Measurements from ENCODE around the gene WDR13.
"Not testable (repeated sequence)": the region's sequence is repeated elsewhere in the genome, so short reads cannot be mapped to it uniquely, and the experiment has no call there.

WDR13 gene

DNA sequence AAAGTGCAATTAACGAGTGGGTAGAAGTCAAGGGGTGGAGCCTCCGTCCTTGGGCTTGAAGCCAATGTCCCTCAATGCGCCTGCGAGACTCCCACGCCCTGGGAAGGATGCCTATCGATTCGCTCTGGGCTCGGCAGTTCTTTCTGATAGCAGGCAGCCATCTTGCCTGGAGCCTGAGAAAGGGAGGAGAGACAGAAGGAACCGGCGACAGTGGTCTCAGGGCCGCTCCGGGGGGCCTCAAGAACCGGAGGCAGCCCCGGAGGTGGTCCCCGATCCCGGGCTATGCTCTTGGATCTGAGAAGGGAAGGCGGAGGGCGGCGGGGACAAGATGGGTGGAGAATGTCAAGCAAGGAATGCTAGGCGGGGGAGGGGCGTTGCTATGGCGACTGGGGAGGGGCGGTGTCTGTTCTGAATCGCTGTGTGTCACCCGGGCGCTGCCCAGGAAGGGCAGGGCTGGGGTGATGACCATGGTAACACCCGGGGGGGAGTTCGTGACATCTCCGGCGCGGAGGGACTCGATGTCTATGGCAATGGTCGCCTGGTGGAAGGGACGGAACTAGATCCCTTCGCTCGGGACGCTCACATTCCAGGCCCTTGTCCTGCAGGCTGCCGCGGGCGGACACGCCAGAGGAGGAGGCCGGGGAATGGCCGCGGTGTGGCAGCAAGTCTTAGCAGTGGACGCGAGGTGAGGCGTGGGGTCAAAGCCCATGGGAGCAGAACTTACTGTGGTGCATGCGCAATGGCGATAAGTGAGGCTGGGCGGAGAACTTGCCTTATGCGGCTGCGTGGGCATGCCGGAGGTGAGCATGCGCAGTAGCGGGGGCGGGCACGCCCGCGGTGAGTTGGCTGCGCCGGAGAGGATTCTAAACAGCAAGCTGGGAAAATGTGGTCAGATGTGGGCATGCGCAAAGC lies at the start of gene WDR13:
WDR13 (plus strand) TSS at position 140 of the 912 bp plus-strand sequence; CDS start at position 645, 505 bp downstream.
- peak within 1 kb of the TSS; percentile 62 for H3K4me3 ChIP-seq (replicated peaks; ENCODE audit: low read depth, low read length)
- TF ChIP-seq, protein P1, sequence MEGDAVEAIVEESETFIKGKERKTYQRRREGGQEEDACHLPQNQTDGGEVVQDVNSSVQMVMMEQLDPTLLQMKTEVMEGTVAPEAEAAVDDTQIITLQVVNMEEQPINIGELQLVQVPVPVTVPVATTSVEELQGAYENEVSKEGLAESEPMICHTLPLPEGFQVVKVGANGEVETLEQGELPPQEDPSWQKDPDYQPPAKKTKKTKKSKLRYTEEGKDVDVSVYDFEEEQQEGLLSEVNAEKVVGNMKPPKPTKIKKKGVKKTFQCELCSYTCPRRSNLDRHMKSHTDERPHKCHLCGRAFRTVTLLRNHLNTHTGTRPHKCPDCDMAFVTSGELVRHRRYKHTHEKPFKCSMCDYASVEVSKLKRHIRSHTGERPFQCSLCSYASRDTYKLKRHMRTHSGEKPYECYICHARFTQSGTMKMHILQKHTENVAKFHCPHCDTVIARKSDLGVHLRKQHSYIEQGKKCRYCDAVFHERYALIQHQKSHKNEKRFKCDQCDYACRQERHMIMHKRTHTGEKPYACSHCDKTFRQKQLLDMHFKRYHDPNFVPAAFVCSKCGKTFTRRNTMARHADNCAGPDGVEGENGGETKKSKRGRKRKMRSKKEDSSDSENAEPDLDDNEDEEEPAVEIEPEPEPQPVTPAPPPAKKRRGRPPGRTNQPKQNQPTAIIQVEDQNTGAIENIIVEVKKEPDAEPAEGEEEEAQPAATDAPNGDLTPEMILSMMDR (IDR thresholded peaks at IDR 0.05; ENCODE audit: low read depth, low read length, missing control alignments), result no peak
- DNase-seq (ENCODE audit: extremely low read depth, low read depth), result peak; percentile 71

DNA sequence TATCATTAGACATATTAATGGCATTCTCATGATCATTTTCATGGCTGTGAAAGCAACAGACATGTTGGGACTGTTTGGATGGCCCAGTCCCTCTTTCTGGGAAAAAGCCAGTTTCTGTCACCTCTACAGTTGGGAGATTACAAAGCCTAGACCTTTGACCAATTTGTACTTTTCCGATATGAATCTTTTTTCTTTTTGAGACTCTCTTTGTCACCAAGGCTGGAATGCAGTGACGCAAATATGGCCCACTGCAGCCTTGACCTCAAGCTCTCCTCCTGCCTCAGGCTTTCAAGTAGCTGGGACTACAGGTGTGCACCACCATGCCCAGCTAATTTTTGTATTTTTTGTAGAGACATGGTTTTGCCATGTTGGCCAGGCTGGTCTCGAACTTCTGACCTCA lies 48.4 kb upstream of the WDR13 start:
- DNase-seq (ENCODE audit: extremely low read depth, low read depth), result no peak
- no peak overlapping the region for H3K4me3 ChIP-seq (replicated peaks; ENCODE audit: low read depth, low read length)
- TF ChIP-seq, protein P1 (IDR thresholded peaks at IDR 0.05; ENCODE audit: low read depth, low read length, missing control alignments), result no peak

DNA sequence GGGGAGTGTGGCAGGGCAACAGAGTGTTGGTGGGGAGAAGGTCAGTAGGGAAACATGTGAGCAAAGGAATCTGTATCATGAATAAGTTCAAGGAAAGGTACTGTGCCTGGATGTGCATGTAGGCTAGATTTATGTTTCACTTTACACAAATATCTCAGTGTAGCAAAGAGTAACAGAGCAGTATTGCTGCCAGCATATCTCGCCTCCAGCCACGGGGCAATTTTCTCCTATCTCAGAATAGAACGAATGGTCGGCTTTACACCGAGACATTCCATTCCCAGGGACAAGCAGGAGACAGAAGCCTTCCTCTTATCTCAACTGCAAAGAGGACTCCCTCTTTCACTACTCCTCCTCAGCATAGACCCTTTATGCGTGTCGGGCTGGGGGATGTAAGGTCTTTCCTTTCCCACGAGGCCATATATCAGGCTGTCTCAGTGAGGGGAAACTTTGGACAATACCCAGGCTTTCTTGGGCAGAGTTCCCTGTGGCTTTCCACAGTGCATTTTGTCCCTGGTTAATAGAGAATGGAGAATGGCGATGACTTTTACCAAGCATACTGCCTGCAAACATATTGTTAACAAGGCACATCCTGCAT lies 41.5 kb upstream of the WDR13 start:
- not testable (repeated sequence) for H3K4me3 ChIP-seq (replicated peaks; ENCODE audit: low read depth, low read length); DNase-seq (ENCODE audit: extremely low read depth, low read depth)

DNA sequence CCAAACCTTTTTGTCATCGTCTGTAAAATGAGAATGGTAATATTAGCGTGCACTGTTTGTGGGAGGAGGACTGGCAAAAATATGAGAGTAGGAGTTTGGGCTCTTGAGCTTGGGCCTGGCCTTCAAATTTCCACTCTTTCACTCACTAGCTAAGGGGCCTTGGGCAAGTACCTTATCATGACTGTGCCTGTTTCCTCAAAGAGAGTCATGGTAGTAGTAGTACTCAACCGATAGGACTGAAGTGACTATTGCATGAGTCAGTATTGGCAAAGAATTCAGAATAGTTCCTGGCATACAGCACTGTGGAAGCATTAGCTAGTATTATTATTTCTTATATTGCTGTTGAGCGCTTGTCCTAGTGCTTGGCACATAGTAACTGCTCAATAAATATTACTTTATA lies 39.0 kb upstream of the WDR13 start:
- DNase-seq (ENCODE audit: extremely low read depth, low read depth), result no peak
- TF ChIP-seq, protein P1 (IDR thresholded peaks at IDR 0.05; ENCODE audit: low read depth, low read length, missing control alignments), result no peak
- H3K4me3 ChIP-seq (replicated peaks; ENCODE audit: low read depth, low read length), result no peak overlapping the region

DNA sequence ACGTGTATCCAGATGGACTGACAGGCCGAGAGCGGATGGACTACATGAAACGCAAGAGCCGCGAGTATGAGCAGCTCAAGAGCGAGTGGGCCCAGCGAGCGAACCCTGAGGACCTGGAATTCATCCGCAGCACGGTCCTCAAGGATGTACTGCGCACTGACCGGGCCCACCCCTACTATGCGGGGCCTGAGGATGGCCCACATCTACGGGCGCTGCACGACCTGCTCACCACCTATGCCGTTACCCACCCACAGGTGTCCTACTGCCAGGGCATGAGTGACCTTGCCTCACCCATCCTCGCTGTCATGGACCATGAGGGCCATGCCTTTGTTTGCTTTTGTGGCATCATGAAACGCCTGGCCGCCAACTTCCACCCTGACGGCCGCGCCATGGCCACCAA lies 37.7 kb upstream of the WDR13 start:
- TF ChIP-seq, protein P1 (IDR thresholded peaks at IDR 0.05; ENCODE audit: low read depth, low read length, missing control alignments), result no peak
- no peak for DNase-seq (ENCODE audit: extremely low read depth, low read depth)
- H3K4me3 ChIP-seq (replicated peaks; ENCODE audit: low read depth, low read length), result no peak overlapping the region

DNA sequence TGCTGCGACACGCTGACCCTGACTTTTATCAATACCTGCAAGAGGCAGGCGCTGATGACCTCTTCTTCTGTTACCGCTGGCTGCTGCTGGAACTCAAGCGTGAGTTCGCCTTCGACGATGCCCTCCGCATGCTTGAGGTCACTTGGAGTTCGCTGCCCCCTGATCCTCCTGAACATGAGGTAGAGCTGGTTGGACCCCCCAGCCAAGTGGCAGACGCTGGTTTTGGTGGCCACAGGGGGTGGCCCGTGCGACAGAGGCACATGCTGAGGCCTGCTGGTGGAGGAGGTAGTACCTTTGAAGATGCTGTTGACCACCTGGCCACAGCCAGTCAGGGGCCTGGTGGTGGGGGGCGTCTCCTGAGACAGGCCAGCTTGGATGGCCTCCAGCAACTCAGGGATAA lies 37.2 kb upstream of the WDR13 start:
- H3K4me3 ChIP-seq (replicated peaks; ENCODE audit: low read depth, low read length), result no peak overlapping the region
- DNase-seq (ENCODE audit: extremely low read depth, low read depth), result no peak
- TF ChIP-seq, protein P1 (IDR thresholded peaks at IDR 0.05; ENCODE audit: low read depth, low read length, missing control alignments), result no peak

DNA sequence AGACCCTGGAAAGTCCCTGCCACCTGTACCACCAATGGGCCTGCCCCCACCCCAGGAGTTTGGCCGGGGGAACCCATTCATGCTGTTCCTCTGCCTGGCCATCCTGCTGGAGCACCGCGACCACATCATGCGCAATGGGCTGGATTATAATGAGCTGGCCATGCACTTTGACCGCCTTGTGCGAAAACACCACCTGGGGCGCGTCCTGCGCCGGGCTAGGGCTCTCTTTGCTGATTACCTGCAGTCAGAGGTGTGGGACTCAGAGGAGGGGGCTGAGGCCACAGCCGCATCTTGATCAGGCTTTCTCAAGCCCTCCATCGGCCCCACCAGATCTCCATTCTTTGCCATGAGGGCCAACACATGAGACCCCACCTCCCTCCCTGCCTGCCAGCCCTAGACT lies 36.6 kb upstream of the WDR13 start:
- no peak overlapping the region for H3K4me3 ChIP-seq (replicated peaks; ENCODE audit: low read depth, low read length)
- no peak for DNase-seq (ENCODE audit: extremely low read depth, low read depth)
- TF ChIP-seq, protein P1 (IDR thresholded peaks at IDR 0.05; ENCODE audit: low read depth, low read length, missing control alignments), result no peak

Measured in HFF-Myc (cell line).